Medulla oblongata (tissue), 1 donor: ENCODE measurements around the gene CTBP2.
"Not testable (repeated sequence)": the region's sequence is repeated elsewhere in the genome, so short reads cannot be mapped to it uniquely, and the experiment has no call there.

Source experiments
- DNase-seq: peaks from one replicate; pipeline ENCODE4 v3.0.0-alpha.2; 2015; ENCODE audit errors: extremely low spot score

CTBP2 gene

GRCh38 chr10:125064681-125065492 lies 95.5 kb downstream of the CTBP2 start:
- peak; percentile 64 for DNase-seq

GRCh38 chr10:125063256-125063925 lies 97.0 kb downstream of the CTBP2 start:
- no peak for DNase-seq

- DNase-seq = peak; percentile 80
Measured at GRCh38 chr10:125062914-125063230, 97.5 kb downstream of the CTBP2 start.

- no peak for DNase-seq
Measured at GRCh38 chr10:125062227-125062913, 98.0 kb downstream of the CTBP2 start.

GRCh38 chr10:125061557-125062226 lies 98.7 kb downstream of the CTBP2 start:
- peak; percentile 72 for DNase-seq

- DNase-seq = peak; percentile 95
Measured at GRCh38 chr10:125060826-125061556, 99.4 kb downstream of the CTBP2 start.

GRCh38 chr10:125060482-125060825 lies 99.9 kb downstream of the CTBP2 start:
- no peak for DNase-seq

- DNase-seq = no peak
Measured at GRCh38 chr10:125060026-125060425, 100.3 kb downstream of the CTBP2 start.

GRCh38 chr10:125059348-125059747 lies 101.0 kb downstream of the CTBP2 start:
- not testable (repeated sequence) for DNase-seq

- peak; percentile 97 for DNase-seq
Measured at GRCh38 chr10:125057158-125058001, 103.0 kb downstream of the CTBP2 start.

- DNase-seq = no peak
Measured at GRCh38 chr10:125056161-125057132, 103.9 kb downstream of the CTBP2 start.

GRCh38 chr10:125055446-125055845 lies 104.9 kb downstream of the CTBP2 start:
- no peak for DNase-seq

- DNase-seq = no peak
Measured at GRCh38 chr10:125054669-125055268, 105.6 kb downstream of the CTBP2 start.

- DNase-seq = no peak
Measured at GRCh38 chr10:125054216-125054615, 106.1 kb downstream of the CTBP2 start.

- DNase-seq = no peak
Measured at GRCh38 chr10:125052146-125052545, 108.2 kb downstream of the CTBP2 start.

- no peak for DNase-seq
Measured at GRCh38 chr10:125050383-125050782, 110.0 kb downstream of the CTBP2 start.

GRCh38 chr10:125049216-125049881 lies 111.0 kb downstream of the CTBP2 start:
- no peak for DNase-seq

- DNase-seq = peak; percentile 94
Measured at GRCh38 chr10:125048094-125048864, 112.1 kb downstream of the CTBP2 start.
